COLO829 (cell line): ENCODE results near the gene SPRING1.
A peak's percentile ranks its signal among the peaks of the same experiment; 100 is the strongest.
"Not testable (repeated sequence)": the region's sequence is repeated elsewhere in the genome, so short reads cannot be mapped to it uniquely, and the experiment has no call there.

Experiments used
- DNase-seq: peaks from one replicate; pipeline ENCODE4 v3.0.0; 2012; ENCODE audit warnings: low spot score

The SPRING1 gene

DNA sequence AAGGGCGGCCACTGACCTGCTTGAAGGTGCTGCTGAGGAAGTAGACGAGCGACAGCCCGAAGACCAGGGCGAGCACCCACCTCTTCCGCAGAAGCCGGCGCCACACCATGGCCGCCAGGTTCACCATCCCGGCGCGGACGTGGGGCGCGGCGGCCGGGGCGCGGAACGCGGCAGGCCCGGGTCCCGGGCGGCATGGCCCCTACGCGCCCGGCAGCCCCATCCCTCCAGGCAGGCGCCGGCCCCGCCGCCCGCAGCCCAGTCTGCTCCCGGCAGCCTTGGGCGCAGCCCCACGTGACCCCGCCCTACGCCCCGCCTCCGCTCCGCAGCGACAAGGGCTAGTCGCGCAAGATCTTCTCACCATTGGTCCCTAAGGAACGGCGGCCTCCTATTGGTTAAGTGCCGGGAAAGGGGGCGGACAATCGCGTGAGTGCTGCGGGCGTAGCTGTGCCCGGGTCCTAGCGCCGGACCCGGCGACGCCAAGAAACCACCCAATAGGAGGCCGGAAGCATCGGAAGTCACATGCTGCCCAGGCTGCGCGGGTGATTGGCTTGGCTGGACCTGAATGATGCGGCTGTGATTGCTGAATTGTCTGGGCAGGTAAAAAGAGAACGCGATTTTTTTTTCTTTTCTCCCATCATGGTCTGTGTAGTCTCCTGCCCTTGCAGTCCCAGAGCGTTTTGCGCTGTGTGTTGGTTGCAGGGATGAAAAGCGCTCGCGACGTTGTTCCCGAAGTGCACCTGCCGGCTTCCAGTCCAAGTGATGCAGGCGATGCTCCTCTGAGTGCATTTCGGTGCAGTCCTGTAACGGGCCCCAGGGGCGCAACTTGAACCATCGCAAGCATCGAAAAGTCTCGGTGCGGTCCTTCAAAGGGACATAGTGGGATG lies at the start of gene SPRING1, which contains the start of gene RNFT2:
Gene SPRING1, minus strand, starts transcription at position 296 of the 884 bp plus-strand sequence. Its CDS starts 169 bp downstream, at position 127.
Gene RNFT2, plus strand, starts transcription at position 542 of the 884 bp plus-strand sequence. CDS start 2,183 bp downstream, outside the sequence.
- DNase-seq: peak; percentile 99

- no peak for DNase-seq
These were observed 46.4 kb upstream of the SPRING1 start for GRCh38 chr12:116784238-116784612.

- DNase-seq: no peak
These were observed 45.8 kb upstream of the SPRING1 start for GRCh38 chr12:116783525-116784237.

DNA sequence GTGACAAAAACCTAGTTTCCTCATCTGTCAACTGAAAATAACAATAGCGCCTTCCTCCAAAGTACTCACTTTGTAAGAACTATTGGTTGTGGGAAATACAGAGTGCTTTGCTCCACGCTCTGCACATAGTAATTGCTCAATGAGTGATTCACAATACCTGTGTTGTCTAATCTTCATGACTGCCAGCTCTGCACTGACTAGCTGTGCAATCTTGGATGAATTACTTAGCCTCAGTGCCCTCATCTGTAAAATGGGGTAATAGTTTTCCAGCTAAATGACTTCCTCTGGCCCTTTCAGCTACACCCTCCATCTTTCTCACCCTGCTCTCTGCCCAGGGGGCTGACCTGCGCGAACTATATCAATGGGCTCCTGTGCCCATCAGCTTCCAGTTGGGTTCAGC lies 43.1 kb upstream of the SPRING1 start:
- no peak for DNase-seq

DNA sequence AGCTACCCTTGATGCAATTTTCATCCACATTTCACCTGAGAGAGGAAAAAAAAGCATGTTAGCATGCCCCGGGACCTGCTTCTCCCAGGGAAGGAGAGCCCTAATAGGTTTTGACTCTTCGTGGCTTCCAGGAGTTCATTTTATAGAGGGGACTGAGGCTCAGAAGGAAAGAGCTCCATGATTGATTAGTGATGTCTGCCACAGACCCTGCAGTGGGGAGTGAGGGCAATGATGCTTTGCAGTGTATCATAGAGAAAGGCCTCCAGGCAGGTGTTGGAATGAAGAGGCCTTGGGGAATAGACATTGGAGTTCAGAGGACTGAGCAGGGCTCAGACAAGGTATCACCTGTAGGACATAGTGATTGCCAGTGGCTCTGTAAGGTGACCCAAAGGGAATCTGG lies 41.7 kb upstream of the SPRING1 start:
- no peak for DNase-seq

DNA sequence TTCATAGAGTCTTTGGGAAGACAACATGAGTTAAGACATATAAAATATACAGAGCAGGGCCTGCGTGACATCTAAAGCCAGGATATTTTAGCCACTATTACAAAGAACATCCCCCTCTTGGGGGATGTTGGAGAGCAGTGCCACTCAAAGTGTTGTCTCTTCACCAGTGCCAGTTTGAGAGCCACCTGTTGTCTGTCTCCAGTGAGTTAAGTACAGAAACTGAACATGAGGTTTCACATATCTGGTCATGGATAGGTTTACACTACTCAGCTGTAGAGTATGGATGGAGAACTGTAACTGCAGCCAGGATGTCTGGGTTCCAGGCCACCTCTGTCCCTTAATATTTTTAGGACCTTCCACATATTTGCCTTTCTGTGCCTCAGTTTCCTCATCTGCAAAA lies 39.4 kb upstream of the SPRING1 start:
- no peak for DNase-seq

- DNase-seq: no peak
These were observed 36.2 kb upstream of the SPRING1 start for GRCh38 chr12:116774020-116774419.

- peak; percentile 8 for DNase-seq
These were observed 35.4 kb upstream of the SPRING1 start for GRCh38 chr12:116773276-116773731.

DNA sequence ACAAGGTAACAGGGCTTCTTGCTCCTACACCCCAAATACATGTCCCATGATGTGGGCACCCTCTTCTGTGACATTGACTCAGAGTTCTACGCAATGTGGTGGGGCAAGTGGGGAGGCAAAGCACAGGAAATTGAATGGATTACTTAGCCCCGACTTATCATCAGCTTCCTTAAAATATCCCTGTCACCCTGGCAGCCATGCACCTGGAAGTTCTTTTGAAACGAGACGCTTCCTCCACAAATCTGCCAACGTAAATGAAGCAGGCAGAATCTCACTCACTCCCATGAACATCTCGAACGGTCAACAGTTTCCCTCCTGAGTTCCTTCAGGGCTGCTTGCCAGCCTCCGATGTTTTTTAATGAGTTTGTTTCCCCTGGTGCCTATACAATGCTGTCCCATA lies 33.8 kb upstream of the SPRING1 start:
- DNase-seq: no peak

- no peak for DNase-seq
These were observed 28.9 kb upstream of the SPRING1 start for GRCh38 chr12:116766746-116767145.

DNA sequence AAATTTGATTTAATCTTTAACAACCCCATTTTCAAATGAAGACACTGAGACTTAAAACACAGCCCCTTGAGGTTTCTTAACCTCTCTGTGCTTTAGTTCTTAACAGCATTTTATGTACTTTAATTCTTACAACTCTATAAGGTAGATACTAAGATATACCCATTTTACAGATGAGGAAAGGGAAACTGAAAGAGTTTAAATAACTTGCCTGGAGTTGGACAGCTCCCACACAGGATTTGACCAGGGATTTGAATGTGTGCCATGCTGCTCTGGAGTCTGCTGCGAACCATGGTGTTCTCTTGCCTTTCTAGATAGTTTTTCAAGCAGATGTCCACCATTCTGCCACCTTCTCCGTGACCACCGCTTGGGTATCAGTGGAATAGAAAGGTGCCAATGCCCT lies 28.4 kb upstream of the SPRING1 start:
- no peak for DNase-seq

DNA sequence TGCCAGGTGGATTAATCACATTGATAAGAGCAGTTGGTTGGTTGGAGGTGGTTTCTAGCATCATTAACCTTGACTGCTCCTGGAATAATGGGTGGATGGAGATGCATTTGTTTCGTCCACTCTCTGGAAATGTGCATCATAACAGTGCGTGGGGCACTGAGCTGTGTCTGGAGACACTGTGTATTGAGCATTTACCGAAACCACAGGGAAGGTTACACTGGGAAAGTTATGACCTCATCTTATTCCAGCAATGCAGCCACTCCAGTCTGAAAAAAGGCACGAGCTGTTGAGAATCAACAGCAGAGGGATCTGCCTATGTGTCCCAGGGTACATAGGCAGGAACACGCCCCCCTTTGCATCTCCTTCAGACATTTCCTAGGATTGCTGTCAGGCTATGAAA lies 27.4 kb upstream of the SPRING1 start:
- no peak for DNase-seq

DNA sequence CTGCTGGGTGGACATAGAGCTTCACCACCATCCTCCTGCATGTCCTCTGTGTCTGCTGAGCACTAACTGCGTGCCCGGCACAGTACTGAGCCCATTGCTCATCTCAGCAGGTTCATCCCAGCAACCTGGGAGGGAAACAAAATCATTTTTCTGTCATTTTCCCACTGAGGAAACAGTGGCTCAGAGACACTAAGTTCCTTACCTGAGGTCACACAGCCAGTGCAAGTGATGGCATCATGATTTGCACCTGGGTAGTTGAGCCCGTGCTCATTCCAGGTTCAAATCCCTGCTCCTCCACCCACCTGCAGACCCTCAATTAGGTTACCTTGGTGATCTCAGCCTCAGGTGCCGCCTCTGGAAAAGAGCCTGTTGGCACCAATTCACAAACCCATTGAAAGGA lies 23.6 kb upstream of the SPRING1 start:
- no peak for DNase-seq

DNA sequence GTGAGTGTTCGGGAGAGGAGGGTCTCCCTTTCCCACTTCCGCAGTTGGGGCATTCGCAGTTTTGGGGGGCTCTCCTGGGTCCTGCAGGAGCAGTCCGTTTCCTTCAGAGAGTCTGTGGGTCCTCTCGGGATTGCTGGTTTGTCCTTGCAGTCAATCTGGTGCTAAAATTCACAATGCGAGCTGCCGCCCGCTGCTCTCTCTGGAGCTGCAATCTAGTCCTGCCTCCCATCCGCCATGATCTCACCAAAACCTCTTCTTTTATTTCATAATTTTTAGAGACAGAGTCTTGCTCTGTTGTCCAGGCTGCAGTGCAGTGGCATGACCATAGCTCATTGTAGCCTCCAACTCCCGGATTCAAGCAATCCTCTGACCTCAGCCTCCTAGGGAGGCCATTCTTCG lies 22.8 kb upstream of the SPRING1 start:
- no peak for DNase-seq

DNA sequence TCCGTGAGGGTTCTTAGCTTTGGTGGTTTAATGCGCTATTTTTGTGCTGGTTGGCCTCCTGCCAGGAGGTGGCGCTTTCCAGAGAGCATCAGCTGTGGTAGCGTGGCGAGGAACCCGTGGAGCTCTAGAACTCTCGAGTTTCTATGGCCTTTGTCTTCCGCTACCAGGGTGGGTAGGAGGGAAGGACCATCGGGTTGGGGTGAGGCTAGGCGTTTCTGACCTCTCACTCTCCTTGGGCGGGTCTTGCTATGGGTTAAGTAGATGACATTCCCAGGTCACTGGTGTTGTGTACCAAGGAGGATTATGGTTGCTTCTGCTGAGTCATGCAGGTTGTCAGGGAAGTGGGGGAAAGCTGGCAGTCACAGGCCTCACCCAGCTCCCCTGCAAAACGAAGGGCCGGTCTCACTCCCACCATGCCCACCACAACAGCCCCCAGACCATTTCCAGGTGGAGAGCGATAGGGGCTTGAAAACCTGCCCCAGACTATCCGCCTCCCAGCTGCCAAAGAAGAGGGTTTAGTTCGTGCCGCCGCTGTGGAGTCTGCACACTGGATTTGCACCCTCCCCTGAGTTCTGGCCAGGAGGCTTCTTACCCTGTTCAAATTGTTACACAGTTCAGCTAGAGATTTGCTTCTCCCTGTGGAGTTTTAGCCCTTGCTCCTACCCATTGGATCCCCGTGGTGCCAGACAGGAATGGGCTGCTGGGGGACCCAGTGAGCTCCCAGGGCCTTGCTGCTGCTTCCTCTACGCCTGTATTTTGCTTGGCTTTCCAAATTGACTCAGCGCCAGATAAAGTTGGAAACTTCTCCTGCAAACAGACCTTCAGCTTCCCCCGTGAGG lies 22.1 kb upstream of the SPRING1 start:
- no peak for DNase-seq

DNA sequence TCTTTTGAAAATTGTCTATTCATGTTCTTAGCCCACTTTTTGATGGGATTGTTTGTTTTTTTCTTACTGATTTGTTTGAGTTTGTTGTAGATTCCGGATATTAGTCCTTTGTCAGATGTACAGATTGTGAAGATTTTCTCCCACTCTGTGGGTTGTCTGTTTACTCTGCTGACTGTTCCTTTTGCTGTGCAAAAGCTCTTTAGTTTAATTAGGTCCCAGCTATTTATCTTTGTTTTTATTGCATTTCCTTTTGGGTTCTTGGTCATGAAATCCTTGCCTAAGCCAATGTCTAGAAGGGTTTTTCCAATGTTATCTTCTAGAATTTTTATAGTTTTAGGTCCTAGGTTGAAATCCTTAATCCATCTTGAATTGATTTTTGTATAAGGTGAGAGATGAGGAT lies 16.9 kb upstream of the SPRING1 start:
- DNase-seq: not testable (repeated sequence)

GRCh38 chr12:116754097-116754496 lies 16.2 kb upstream of the SPRING1 start:
- not testable (repeated sequence) for DNase-seq

DNA sequence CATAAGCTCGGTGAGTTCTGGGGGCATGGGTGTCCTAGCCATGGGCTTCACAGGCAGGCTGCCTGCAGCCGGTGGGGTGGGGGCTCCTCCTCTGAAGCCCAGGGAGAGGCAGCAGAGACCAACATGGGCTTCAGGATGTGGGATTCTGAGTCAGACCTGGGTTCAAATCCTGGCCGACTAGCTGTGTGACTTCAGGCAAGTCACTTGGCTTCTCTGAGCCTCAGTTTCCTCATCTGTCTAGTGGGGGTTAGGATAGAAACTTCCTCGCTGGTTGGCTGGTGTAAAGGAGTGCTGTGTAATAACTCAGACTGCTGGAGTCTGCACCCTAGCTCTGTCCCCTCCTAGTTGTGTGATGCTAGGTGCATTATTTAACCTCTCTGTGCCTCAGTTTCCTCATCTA lies 12.4 kb upstream of the SPRING1 start:
- no peak for DNase-seq

DNA sequence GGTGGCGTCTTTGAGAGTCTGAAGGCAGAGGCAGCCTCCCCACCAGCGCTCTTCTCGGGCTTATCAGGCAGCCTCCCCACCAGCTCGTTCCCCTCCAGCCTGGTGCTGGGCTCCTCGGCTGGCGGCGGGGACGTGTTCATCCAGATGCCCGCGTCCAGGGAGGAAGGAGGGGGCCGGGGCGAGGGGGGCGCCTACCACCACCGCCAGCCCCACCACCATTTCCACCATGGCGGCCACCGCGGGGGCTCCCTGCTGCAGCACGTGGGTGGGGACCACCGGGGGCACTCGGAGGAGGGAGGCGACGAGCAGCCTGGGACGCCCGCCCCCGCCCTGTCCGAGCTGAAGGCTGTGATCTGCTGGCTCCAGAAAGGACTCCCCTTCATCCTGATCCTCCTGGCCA lies 12.0 kb upstream of the SPRING1 start:
- DNase-seq: no peak

DNA sequence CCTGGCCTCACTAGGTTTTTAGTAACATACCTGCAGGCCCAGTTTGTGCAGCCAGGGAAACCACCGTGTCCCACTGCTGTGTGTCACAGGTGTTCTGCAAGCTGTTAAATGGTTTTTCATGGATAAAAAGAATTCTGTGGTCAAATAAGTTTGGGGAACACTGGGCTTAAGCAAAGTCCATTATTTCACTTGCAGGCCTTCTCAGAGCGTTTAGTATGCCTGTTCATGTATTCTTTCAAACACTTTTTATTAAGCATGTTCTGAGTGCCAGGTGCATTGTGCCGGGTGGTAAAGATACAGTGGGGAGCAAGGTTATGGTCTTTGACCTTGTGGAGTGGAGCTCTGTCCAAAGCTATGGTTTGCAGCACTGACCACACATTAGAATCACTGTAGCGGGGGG lies 7.7 kb upstream of the SPRING1 start:
- DNase-seq: no peak

GRCh38 chr12:116744766-116745165 lies 6.9 kb upstream of the SPRING1 start:
- no peak for DNase-seq

GRCh38 chr12:116742787-116743186 lies 4.9 kb upstream of the SPRING1 start:
- not testable (repeated sequence) for DNase-seq
